ENCODE results near the gene MYO18A.

MYO18A gene

GRCh38 chr17:29073520-29073919 lies 106.7 kb downstream of the MYO18A start:
- DNase-seq, result no peak

DNA sequence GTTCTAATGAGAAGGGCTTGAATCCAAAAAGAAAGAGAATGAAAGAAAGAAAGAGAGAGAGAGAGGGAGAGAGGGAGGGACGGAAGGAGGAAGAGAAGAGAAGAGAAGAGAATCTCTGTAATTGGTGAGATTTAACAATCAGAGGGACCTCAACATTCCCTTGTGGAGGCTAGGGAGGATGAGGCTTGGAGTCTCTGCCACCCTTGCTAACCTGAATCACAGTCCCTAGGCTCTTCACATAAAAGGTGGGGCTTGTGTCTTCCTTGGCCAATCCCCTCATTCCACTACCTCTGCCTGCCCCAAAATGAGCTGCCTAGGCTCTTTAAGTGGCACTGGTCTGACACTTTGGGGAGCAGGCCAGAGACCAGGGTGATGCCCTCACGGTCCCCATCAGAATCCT lies 107.2 kb downstream of the MYO18A start:
- no peak for DNase-seq

GRCh38 chr17:29071303-29071702 lies 108.9 kb downstream of the MYO18A start:
- DNase-seq, result no peak

GRCh38 chr17:29070781-29071180 lies 109.4 kb downstream of the MYO18A start:
- no peak for DNase-seq

- no peak for DNase-seq
These were observed 109.9 kb downstream of the MYO18A start for GRCh38 chr17:29070308-29070707.

DNA sequence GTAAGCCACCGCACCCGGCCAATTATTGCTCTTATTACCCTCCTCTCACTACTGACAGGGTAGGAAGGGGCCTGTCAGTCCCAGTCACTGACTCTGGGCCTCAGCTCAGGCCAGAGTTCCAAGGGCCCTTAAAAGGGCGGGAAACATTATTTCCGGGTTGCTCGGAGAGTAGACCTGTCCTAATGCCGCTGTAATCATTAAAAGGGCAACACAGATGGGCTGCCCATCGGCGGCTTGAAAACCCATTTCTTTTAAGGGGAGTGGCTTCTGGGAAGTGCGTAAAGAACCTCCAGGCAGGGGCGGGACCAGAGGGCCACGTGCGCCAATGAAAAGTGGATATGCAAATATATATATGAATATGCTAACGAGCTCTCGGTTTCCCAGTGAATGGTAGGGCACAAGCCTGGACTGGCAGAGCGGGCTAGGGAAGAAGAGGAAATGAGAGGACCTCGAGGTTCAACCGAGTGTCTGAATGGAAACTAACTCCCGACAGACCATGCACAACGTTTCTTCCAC lies 110.6 kb downstream of the MYO18A start:
- DNase-seq, result no peak

- DNase-seq, result no peak
These were observed 111.4 kb downstream of the MYO18A start for GRCh38 chr17:29068818-29069217.

GRCh38 chr17:29066606-29067005 lies 113.6 kb downstream of the MYO18A start:
- DNase-seq, result peak; percentile 7 to 38

DNA sequence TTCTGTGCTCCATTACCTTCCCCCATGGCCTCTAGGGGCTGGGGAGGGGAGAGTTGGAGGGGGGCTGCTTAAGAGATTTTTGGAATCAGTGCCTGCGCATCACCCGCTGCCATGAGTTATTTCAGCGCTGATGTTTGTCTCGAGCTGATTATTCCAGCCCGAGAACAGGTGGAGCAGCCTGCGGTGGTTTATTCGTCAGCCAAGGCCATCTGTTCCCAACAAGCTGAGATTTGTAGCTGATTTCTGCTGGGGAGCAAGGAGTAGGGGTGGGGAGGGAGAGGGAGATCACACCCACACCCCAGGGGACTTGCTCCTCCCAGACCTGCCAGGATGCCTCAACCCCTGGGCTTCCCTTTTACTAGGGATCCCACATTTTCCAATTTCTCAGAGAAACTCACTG lies 114.2 kb downstream of the MYO18A start:
- no peak for DNase-seq

GRCh38 chr17:29063992-29064391 lies 116.2 kb downstream of the MYO18A start:
- peak; percentile 53 to 58 for DNase-seq

DNA sequence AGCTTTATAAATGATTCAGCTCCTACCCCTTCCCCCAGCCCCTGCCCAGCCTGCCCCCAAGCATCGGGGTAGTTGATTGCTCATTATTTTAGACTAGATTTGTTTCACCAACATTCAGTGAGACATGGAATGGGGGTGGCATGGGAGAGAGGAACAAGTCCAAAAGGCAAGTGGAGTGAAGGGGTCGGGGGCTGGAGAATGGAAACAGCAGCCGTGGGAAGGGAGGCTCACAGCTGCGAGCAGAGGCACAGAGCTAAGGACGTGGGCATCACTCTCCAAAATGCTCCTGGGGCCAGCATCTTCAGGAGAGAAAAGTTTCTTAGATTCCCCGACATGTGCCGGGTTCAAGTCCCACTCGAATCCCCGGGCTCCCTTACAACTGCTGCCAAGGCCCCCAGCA lies 118.0 kb downstream of the MYO18A start:
- no peak for DNase-seq

GRCh38 chr17:29061036-29061435 lies 119.2 kb downstream of the MYO18A start:
- DNase-seq, result no peak

DNA sequence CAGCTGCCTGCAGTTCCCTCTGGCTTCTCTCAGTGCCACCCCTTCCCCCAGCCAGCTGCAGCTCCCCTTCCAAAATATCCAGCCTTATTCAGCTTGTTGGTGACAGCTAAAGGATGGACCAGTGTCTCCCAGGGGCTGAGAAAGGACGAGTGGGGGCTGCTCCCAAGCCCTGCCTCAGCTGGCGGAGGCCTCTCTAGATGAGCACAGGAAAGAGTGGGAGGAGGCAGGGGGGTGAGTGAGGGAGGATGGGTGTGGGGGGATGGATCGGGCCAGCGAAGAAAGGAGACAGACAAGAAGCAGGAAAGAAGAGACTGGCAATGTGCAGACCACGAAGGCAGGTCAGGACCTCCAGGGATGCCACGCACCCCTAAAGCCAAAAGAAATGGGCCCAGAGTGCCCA lies 119.7 kb downstream of the MYO18A start:
- DNase-seq, result no peak

DNA sequence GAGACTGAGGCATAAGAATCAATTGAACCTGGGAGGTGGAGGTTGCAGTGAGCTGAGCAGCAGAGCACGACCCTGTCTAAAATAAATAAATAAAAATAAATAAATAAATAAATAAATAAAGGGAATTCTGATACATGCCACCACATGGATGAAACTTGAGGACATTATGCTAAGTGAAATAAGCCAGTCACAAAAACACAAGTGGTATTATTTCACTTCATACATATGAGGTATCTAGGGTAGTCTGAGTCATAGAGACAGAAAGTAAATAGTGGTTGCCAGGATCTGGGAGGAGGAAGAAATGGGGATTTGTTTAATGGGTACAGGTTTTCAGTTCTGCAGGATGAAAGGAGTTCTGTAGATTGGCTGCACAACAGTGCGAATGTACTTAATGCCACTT lies 120.9 kb downstream of the MYO18A start:
- peak in 1 of 2 donors; percentile 18 for DNase-seq

DNA sequence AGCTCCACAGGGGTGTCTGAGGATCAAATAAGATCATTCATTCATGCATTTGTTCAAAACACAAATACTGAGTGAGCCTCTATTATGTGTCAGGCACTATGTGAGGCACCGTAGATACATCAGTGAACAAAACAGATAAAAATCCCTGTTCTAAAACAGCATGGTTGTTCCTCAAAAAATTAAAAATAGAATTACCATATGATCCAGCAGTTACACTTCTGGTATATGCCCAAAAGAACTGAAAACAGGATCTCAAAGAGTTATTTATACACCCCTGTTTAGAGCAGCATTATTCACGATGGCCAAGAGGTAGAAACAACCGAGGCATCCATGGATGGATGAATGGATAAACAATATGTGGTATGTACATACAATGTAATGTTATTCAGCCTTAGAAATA lies 121.8 kb downstream of the MYO18A start:
- peak; percentile 24 to 46 for DNase-seq

GRCh38 chr17:29057361-29057760 lies 122.8 kb downstream of the MYO18A start:
- no peak for DNase-seq

DNA sequence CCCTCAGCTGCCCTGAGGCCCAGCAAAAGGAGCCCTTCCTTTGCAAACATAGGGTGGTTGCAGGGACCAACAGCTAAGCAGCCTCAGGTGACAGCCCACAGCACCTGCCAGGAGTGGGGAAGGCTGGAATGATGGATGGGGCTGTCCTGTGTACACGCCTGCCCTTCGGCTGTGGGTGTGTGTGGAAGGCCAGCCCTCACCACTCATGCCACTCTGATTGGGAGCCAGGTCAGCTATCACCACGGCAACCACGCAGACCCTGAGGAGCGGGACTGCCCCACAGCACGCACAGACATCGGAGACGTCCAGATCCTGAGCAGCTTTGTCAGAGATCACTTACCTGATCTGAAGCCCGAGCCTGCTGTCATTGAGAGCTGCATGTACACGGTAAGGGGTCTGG lies 125.4 kb downstream of the MYO18A start:
- DNase-seq, result no peak

GRCh38 chr17:29051731-29052130 lies 128.5 kb downstream of the MYO18A start:
- DNase-seq, result no peak

DNA sequence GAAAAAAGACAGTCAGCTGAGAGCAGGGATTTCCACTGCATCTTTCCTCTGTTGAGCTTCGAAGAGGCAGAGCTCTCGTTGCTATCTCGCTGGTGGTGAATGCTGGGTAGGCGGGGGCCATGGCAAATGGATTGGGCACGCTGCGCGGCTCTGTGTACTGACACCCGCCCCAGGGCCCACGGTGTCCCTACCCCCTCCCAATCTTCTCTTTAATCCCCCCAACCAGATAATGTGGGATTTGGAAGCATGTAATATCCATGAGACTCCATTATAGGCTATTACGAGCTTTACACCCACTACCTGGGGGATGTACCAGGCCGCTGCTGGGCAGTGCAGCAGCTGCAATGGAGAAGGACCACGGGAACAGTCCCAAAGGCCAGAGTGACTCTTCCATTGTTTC lies 129.0 kb downstream of the MYO18A start:
- no peak for DNase-seq

DNA sequence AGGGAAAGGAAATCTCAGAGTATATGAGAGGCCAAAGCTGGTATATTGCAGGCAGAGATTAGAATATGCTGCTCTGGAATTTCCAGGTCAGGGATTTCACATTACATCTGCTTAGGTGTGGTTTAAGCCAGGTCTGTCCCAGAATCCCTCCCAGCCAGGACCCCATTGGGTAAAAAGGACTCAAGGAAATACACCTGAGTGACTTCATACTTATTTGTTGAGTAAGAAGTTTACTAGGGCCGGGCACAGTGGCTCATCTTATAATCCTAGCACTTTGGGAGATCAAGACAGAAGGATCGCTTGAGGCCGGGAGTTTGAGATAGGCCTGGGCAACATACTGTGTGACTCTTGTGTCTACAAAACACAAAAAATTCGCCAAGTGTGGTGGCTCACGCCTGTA lies 130.0 kb downstream of the MYO18A start:
- DNase-seq, result no peak

DNA sequence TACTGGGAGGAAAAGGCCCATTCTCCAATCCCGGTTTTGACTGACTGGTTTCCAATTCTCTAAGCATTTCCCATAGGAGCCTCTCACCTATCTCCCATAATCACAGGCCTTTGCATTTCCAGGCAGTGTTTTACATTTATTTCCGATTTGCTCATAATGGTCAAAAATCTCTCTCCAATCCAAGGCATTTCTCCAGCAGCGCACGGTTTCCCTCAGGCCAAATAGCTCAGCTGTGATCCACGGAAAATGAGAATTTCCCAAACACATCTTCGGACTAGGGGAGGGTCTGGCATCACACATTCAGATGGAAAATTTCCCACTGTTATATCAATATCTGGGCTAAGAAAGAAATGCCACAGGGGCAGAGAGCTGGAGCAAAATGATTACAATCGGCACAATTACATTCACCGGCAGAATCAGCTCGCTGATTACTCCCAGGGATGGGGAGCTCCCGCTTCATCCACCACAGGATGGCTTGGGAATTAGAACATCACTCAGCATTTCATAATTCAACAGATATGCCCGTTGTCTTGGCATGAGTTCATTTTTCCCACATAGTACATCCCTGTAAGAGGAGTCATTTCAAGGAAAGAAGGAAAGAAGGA lies 130.6 kb downstream of the MYO18A start:
- DNase-seq, result no peak

- no peak for DNase-seq
These were observed 131.5 kb downstream of the MYO18A start for GRCh38 chr17:29048440-29049368.

GRCh38 chr17:29046473-29046839 lies 133.7 kb downstream of the MYO18A start:
- peak in 1 of 2 donors; percentile 24 for DNase-seq

Measured in inflammatory macrophage (primary cell).